GM12874 (cell line): ENCODE results near the gene CMIP.

Experiments
- CTCF ChIP-seq: IDR thresholded peaks from 2 replicates; pipeline ENCODE4 v1.5.1; 2011; ENCODE audit warnings: low read depth, mild to moderate bottlenecking, control low read depth, low read length, moderate library complexity; ENCODE audit not compliant: insufficient read depth

Gene CMIP

GRCh38 chr16:81684242-81684837, 239.7 kb downstream of the CMIP start:
- TF ChIP-seq CTCF: no peak

- no peak for TF ChIP-seq CTCF
Measured at GRCh38 chr16:81684901-81685300, 240.3 kb downstream of the CMIP start.

GRCh38 chr16:81686391-81687130, 242.0 kb downstream of the CMIP start:
- TF ChIP-seq CTCF: no peak

- TF ChIP-seq CTCF: no peak
Measured at GRCh38 chr16:81687131-81687456, 242.5 kb downstream of the CMIP start.

- TF ChIP-seq CTCF: no peak
Measured at GRCh38 chr16:81688182-81688581, 243.6 kb downstream of the CMIP start.

- no peak for TF ChIP-seq CTCF
Measured at GRCh38 chr16:81692021-81692420, 247.4 kb downstream of the CMIP start.

- TF ChIP-seq CTCF: no peak
Measured at GRCh38 chr16:81692571-81692970, 248.0 kb downstream of the CMIP start.
